GM12875 (cell line): ENCODE data around the gene MAP3K2.

Experiments
- H3K4me3 ChIP-seq: one replicate; pipeline ENCODE4 v1.5.1; 2011; ENCODE audit warnings: low read depth, low read length, control low read depth
- CTCF ChIP-seq: IDR thresholded peaks from 2 replicates; pipeline ENCODE4 v1.5.1; 2011; ENCODE audit warnings: low read depth, mild to moderate bottlenecking, control low read depth, inconsistent platforms, low read length, moderate library complexity, borderline replicate concordance; ENCODE audit not compliant: insufficient read depth

The MAP3K2 gene

DNA sequence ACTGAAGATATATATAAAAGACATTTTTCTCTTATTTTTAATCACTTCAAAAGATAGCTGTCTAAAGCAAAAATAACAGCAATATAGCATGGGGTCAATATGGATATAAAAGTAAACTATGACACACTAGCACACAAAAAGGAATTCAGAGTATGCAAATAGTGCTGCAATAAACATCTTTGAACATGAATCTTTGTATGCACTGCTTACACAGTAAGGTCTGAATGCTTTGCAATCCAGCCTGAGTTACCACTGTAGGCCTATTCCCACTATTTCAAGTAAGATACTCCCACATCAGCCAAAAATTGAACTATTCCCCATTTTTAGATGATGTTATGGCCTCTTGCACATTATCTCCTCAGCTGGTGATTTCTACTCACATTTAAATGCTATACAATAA, 66.5 kb downstream of the MAP3K2 start:
- no peak for TF ChIP-seq CTCF
- no peak overlapping the region for H3K4me3 ChIP-seq

GRCh38 chr2:127320586-127321275, 67.0 kb downstream of the MAP3K2 start:
- TF ChIP-seq CTCF, result no peak
- no peak overlapping the region for H3K4me3 ChIP-seq

GRCh38 chr2:127320067-127320466, 67.7 kb downstream of the MAP3K2 start:
- no peak overlapping the region for H3K4me3 ChIP-seq
- TF ChIP-seq CTCF, result no peak

- no peak for TF ChIP-seq CTCF
- H3K4me3 ChIP-seq, result no peak overlapping the region
These were observed 73.4 kb downstream of the MAP3K2 start for GRCh38 chr2:127314193-127314988.

DNA sequence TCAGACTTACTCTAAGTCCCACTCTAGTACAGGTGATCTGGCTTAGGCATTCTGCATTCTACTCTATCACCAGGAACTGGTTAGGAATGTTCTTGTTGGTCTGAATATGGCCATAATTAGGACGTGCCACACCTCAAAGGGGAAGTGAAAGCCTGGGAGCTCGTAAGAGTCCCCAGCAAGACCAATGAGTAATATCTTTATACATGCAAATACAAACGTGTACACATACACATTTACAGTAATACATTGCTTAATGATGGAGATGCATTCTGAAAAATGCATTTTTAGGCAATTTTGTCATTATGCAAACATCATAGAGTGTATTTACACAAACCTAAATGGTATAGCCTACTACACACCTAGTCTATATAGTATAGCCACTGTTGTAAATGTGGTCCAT, 74.4 kb downstream of the MAP3K2 start:
- no peak overlapping the region for H3K4me3 ChIP-seq
- TF ChIP-seq CTCF, result no peak

- no peak overlapping the region for H3K4me3 ChIP-seq
- TF ChIP-seq CTCF, result no peak
These were observed 76.8 kb downstream of the MAP3K2 start for GRCh38 chr2:127310980-127311379.

DNA sequence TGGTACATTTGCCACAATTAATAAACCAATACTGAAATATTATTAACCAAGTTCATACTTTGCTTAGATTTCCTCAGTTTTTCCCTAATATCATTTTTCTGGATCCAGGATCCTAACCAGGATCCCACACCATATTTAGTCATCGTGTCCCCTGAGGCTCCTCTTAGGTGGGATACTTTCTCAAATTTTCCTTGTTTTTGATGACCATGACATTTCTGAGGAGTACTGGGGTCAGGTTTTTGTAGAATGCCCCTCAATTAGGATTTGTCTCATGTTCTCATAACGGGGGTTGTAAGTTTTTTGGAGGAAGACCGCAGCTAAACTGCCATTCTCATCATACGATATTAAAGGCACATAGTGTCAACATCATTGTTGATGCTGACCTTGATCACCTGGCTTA, 78.3 kb downstream of the MAP3K2 start:
- no peak for TF ChIP-seq CTCF
- H3K4me3 ChIP-seq, result no peak overlapping the region
